Calu3 (cell line): ENCODE results near the gene CGB2. TPM values are rescaled to one million over a fixed set of nuclear protein-coding genes. Genes with fewer than 3 reads are reported as not detected.

Source experiments
- BruUV-seq: library from RNA; stranded (reverse); fragments of 400-500 nt; replicated peaks from 2 replicates; lab custom pipeline; 2021; lab: Mats Ljungman, UMichigan
- CTCF ChIA-PET: fragments of 300-600 bp; sonication (Branson Sonifier 250); formaldehyde crosslinking; loops from one replicate; lab custom pipeline; 2022; ENCODE audit warnings: antibody characterized with exemption; lab: Charles Lee
- DNase-seq: peaks from one replicate; pipeline ENCODE4 v3.0.0; 2022
- H3K27ac Mint-ChIP-seq: one replicate; pipeline ENCODE4 v1.8.0; 2022; ENCODE audit warnings: mixed read lengths; ENCODE audit not compliant: unreplicated experiment
- H3K27me3 Mint-ChIP-seq: one replicate; pipeline ENCODE4 v1.8.0; 2022; ENCODE audit warnings: mixed read lengths; ENCODE audit not compliant: unreplicated experiment
- H3K36me3 Mint-ChIP-seq: one replicate; pipeline ENCODE4 v1.8.0; 2022; ENCODE audit warnings: mild to moderate bottlenecking, moderate library complexity, mixed read lengths; ENCODE audit not compliant: insufficient read depth, unreplicated experiment
- H3K4me1 Mint-ChIP-seq: one replicate; pipeline ENCODE4 v1.8.0; 2022; ENCODE audit warnings: mild to moderate bottlenecking, low read depth, mixed read lengths; ENCODE audit not compliant: unreplicated experiment
- H3K4me3 Mint-ChIP-seq: one replicate; pipeline ENCODE4 v1.8.0; 2022; ENCODE audit warnings: mild to moderate bottlenecking, low read depth, moderate library complexity, mixed read lengths; ENCODE audit not compliant: unreplicated experiment
- H3K9me3 Mint-ChIP-seq: one replicate; pipeline ENCODE4 v1.8.0; 2022; ENCODE audit warnings: low read depth, mixed read lengths; ENCODE audit not compliant: unreplicated experiment
- intact Hi-C: fragments of 100-400 bp; cut with micrococcal nuclease; formaldehyde crosslinking; loops from one replicate; pipeline ENCODE4 v1.10.0; 2022; ENCODE audit not compliant: unreplicated experiment
- total RNA-seq: library from RNA; stranded (reverse); gene quantifications from 2 replicates; pipeline ENCODE4 v1.2.3, GENCODE V29; 2022
- TF ChIP-seq, protein P1 (sequence below): fragments of 200-600 bp; IDR thresholded peaks from one replicate; pipeline ENCODE4 v1.8.0; 2022; ENCODE audit warnings: antibody characterized with exemption; ENCODE audit not compliant: unreplicated experiment

Gene CGB2
- total RNA-seq, 1 experiment from 2014 or later: 0.52 TPM

DNA sequence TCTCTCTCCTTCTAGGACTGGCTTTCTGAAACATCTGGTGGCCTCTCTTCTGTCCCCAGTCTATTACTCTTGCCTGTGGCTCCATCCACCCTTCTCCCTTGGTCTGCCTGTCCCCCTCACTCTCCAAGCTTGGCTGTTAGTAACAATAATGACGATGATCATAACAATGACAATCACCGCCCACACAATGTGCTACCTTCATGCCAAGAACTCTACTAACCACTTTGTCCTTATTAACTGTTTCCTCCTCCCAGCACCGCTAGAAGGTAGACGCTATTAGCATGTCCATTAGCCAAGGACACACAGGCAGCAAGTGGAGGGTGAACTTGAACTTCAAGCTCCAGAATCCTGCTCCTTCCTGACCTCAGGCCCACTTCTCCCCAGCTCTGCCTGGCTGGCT is 41.3 kb upstream of the CGB2 start:
- no peak for DNase-seq
- TF ChIP-seq, protein P1, sequence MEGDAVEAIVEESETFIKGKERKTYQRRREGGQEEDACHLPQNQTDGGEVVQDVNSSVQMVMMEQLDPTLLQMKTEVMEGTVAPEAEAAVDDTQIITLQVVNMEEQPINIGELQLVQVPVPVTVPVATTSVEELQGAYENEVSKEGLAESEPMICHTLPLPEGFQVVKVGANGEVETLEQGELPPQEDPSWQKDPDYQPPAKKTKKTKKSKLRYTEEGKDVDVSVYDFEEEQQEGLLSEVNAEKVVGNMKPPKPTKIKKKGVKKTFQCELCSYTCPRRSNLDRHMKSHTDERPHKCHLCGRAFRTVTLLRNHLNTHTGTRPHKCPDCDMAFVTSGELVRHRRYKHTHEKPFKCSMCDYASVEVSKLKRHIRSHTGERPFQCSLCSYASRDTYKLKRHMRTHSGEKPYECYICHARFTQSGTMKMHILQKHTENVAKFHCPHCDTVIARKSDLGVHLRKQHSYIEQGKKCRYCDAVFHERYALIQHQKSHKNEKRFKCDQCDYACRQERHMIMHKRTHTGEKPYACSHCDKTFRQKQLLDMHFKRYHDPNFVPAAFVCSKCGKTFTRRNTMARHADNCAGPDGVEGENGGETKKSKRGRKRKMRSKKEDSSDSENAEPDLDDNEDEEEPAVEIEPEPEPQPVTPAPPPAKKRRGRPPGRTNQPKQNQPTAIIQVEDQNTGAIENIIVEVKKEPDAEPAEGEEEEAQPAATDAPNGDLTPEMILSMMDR: no peak
- Mint-ChIP-seq H3K4me1 (peaks cover 31% of the 10 kb centered on the region), H3K27ac (no peak overlapping the region), H3K9me3 (no peaks in the 10 kb centered on the region), H3K36me3 (peaks cover 74% of the 10 kb centered on the region), H3K27me3 (no peaks in the 10 kb centered on the region), H3K4me3 (no peak overlapping the region)
- CTCF ChIA-PET: no interaction called here
- intact Hi-C loops: loop anchor here (10.0 kb wide), 1 partner anchor 234 kb away; no protein-coding TSS in a partner anchor
- BruUV-seq: no TSS peak

GRCh38 chr19:48991011-48991609 is 40.6 kb upstream of the CGB2 start:
- Mint-ChIP-seq H3K4me3 (peak overlapping the region; percentile 92), H3K9me3 (no peaks in the 10 kb centered on the region), H3K4me1 (peaks cover 35% of the 10 kb centered on the region), H3K36me3 (peaks cover 70% of the 10 kb centered on the region), H3K27me3 (no peaks in the 10 kb centered on the region), H3K27ac (no peak overlapping the region)
- no TSS peak for BruUV-seq
- DNase-seq: no peak
- intact Hi-C loops: loop anchor here (10.0 kb wide), 1 partner anchor 234 kb away; no protein-coding TSS in a partner anchor
- CTCF ChIA-PET: interaction anchor here (0.6 to 1.5 kb wide), 2 partner anchors 10 to 37 kb away, joined by 3 to 7 read pairs; partner anchors contain the start of gene BAX
- TF ChIP-seq, protein P1: no peak

DNA sequence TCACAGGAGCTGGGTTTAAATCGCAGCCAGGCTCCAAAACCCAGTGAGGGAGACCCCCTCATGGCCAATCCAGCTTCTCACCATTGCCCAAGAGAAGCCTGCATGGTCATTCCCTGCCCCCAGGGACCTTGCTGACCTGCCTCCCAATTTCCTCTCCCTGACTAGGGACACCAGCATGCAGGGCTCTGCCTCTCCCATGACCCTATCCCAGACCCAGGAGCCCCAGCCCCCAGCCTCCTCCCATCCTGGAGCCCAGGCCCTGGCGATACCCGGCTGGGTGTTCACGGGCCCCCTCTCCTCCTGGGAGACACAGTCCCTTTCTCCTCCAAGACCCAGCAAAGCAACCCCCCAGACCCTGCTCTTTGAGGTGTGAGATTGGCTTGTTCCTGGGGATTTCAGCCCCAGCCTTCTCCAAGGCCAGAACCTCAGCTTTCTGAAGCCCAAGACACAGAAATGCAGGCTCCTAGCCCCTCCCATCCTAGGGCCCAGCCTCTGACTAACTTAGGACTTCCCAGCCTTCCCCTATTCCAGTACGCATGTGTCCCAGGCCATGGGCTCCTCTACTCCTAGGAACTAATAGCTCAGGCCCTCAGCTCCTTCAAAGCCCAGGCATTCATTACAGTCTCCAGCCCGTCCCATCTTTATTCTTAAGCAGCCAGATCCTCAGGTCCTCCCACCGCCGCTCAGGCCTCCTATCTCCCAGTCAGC is 39.7 kb upstream of the CGB2 start:
- Mint-ChIP-seq H3K4me1 (peaks cover 35% of the 10 kb centered on the region), H3K9me3 (no peaks in the 10 kb centered on the region), H3K27ac (peak overlapping the region; percentile 94), H3K27me3 (no peaks in the 10 kb centered on the region), H3K36me3 (peaks cover 61% of the 10 kb centered on the region), H3K4me3 (peak overlapping the region; percentile 92)
- intact Hi-C loops: loop anchor here (10.0 kb wide), 1 partner anchor 233 kb away; no protein-coding TSS in a partner anchor
- CTCF ChIA-PET: interaction anchor here (0.5 to 2.3 kb wide), 10 partner anchors 11 to 743 kb away, joined by 3 to 16 read pairs (median 5); partner anchors contain the start of genes BAX and LIN7B
- TF ChIP-seq, protein P1: no peak
- no TSS peak for BruUV-seq
- peak; percentile 53 for DNase-seq

DNA sequence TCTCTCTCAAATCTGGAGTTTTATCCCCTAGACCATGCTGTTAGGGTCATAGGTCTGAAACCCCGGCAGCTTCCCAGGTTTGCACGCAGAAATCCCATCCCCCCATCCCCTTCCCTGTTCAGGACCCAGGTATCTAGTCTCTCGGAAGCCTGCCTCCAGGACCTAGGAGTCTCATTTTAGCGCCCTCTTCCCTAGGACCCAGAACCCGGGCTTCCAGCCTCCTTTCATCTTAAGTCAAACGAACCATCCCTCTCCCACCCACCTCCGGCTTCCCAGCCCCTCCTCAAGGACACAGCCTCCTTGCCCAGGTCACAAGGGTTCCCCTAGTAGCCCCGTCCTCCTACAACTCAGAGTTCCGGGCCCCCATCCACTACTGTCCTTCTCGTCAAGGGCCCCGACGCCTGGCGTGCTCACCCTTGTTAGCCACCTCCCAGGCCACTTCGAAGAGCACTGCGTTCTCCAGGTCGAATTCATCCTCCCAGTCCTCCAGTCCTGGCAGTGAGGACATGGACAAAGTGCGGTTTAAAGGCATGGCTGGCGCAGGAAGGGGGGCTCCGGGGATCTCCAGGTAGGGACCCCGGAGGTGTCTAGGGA is 39.0 kb upstream of the CGB2 start:
- H3K36me3 Mint-ChIP-seq: peaks cover 60% of the 10 kb centered on the region

More for the DNA sequence above, 39.0 kb upstream of the CGB2 start:
- CTCF ChIA-PET: interaction anchor here (0.5 to 2.3 kb wide), 19 partner anchors 11 to 742 kb away, joined by 3 to 16 read pairs (median 6); partner anchors contain the start of genes BAX, CA11, LIN7B and NTF4
- Mint-ChIP-seq H3K4me1 (peaks cover 39% of the 10 kb centered on the region), H3K4me3 (peak overlapping the region; percentile 92), H3K27me3 (no peaks in the 10 kb centered on the region), H3K27ac (peak overlapping the region; percentile 94), H3K9me3 (no peaks in the 10 kb centered on the region)
- no peak for DNase-seq
- TF ChIP-seq, protein P1: no peak
- intact Hi-C loops: loop anchor here (10.0 kb wide), 1 partner anchor 232 kb away; no protein-coding TSS in a partner anchor
- TSS peak; percentile 58 for BruUV-seq
